ENCODE measurements around the gene NFAT5.

GRCh38 chr16:69741519-69741918 is 175.8 kb downstream of the NFAT5 start:
- TF ChIP-seq, protein P1, sequence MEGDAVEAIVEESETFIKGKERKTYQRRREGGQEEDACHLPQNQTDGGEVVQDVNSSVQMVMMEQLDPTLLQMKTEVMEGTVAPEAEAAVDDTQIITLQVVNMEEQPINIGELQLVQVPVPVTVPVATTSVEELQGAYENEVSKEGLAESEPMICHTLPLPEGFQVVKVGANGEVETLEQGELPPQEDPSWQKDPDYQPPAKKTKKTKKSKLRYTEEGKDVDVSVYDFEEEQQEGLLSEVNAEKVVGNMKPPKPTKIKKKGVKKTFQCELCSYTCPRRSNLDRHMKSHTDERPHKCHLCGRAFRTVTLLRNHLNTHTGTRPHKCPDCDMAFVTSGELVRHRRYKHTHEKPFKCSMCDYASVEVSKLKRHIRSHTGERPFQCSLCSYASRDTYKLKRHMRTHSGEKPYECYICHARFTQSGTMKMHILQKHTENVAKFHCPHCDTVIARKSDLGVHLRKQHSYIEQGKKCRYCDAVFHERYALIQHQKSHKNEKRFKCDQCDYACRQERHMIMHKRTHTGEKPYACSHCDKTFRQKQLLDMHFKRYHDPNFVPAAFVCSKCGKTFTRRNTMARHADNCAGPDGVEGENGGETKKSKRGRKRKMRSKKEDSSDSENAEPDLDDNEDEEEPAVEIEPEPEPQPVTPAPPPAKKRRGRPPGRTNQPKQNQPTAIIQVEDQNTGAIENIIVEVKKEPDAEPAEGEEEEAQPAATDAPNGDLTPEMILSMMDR (IDR thresholded peaks at IDR 0.05; ENCODE audit: extremely low read depth in 1 of 2, insufficient read depth in 1 of 2, low read depth in 1 of 2, low read length in 2 of 2), result no peak
- TF ChIP-seq, protein P2, sequence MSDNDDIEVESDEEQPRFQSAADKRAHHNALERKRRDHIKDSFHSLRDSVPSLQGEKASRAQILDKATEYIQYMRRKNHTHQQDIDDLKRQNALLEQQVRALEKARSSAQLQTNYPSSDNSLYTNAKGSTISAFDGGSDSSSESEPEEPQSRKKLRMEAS (IDR thresholded peaks at IDR 0.05; ENCODE audit: insufficient read depth, insufficient read length), result no peak
- TF ChIP-seq POLR2A (IDR thresholded peaks at IDR 0.05; ENCODE audit: low read depth, low read length), result no peak

Data from endothelial cell of umbilical vein (primary cell).